ENCODE data around the gene P3H4.

The P3H4 gene

DNA sequence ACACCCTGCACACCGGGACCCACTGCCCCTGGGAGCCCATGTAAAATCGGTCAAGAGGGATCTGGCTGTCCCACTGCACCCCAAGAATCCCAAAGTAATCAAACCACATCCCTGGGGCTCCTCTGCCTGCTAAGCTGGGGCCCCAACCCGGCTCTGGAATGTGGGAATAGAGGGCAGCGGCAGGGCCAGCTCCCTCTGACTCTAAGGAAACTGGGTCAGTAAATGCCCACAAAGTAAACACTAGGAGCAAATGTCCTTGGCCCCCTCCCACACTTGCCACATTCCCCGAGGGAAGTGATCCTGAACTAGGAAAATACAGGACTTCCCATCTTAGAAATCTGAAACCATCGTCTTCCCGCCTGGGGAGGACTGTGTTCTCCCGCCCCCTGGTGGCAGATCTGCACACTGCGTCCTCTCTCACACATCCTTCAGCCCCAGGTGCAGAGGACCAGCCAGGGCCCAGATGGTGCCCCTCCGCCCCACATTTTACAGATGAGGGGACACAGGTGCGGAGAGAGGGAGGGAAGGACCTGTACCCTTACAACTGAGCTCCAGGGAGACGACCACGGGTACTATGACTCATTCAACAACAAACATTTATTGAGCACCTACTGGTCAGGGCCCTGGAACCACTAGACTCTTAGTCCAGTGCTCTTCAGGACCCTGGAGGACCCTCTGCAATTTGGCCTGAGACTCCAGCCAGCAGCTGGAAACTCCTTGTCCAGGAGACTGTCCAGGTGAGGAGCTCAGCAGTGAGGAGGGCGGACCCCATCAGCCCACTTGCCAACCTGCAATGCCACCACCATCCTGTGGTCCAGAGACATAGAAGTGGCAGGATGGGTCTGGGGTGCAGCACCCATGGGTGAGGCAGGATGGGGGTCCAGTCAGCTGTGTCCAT lies 10.1 kb downstream of the P3H4 start:
- TF ChIP-seq SP1 (IDR thresholded peaks at IDR 0.05), result no peak
- 0 out of 2 replicates have a peak, but pooled peaks have one; percentile 37 for TF ChIP-seq FOXM1 (IDR thresholded peaks at IDR 0.05; ENCODE audit: borderline replicate concordance)
- TF ChIP-seq, protein P1, sequence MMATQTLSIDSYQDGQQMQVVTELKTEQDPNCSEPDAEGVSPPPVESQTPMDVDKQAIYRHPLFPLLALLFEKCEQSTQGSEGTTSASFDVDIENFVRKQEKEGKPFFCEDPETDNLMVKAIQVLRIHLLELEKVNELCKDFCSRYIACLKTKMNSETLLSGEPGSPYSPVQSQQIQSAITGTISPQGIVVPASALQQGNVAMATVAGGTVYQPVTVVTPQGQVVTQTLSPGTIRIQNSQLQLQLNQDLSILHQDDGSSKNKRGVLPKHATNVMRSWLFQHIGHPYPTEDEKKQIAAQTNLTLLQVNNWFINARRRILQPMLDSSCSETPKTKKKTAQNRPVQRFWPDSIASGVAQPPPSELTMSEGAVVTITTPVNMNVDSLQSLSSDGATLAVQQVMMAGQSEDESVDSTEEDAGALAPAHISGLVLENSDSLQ (IDR thresholded peaks at IDR 0.05), result no peak
- no peak for TF ChIP-seq FOXA1 (IDR thresholded peaks at IDR 0.05)
- TF ChIP-seq LEF1 (IDR thresholded peaks at IDR 0.05; ENCODE audit: borderline replicate concordance), result no peak
- no peak for TF ChIP-seq ELF4 (IDR thresholded peaks at IDR 0.05)
- TF ChIP-seq BHLHE40 (IDR thresholded peaks at IDR 0.05; ENCODE audit: borderline replicate concordance), result no peak
- TF ChIP-seq ZNF384 (IDR thresholded peaks at IDR 0.05), result no peak
- TF ChIP-seq L3MBTL2 (conservative IDR thresholded peaks at IDR 0.05), result 0 out of 2 replicates have a peak, but pooled peaks have one; percentile 22
- TF ChIP-seq FOXK2 (IDR thresholded peaks at IDR 0.05), result no peak
- 0 out of 2 replicates have a peak, but pooled peaks have one; percentile 95 for TF ChIP-seq HDGF (IDR thresholded peaks at IDR 0.05; ENCODE audit: borderline replicate concordance)
- POLR2A ChIA-PET, result interaction anchor here (0.6 to 4.3 kb wide), 7 partner anchors 8 to 156 kb away, joined by 3 to 24 read pairs (median 6); partner anchors contain the start of genes FKBP10, JUP, KLHL11 and P3H4
- CTCF ChIA-PET, result interaction anchor here (0.6 to 3.2 kb wide), 19 partner anchors 10 to 112 kb away, joined by 3 to 28 read pairs (median 4); partner anchors contain the start of genes FKBP10, JUP and P3H4
- DNase-seq (ENCODE audit: extremely low spot score), result peak; percentile 88

DNA sequence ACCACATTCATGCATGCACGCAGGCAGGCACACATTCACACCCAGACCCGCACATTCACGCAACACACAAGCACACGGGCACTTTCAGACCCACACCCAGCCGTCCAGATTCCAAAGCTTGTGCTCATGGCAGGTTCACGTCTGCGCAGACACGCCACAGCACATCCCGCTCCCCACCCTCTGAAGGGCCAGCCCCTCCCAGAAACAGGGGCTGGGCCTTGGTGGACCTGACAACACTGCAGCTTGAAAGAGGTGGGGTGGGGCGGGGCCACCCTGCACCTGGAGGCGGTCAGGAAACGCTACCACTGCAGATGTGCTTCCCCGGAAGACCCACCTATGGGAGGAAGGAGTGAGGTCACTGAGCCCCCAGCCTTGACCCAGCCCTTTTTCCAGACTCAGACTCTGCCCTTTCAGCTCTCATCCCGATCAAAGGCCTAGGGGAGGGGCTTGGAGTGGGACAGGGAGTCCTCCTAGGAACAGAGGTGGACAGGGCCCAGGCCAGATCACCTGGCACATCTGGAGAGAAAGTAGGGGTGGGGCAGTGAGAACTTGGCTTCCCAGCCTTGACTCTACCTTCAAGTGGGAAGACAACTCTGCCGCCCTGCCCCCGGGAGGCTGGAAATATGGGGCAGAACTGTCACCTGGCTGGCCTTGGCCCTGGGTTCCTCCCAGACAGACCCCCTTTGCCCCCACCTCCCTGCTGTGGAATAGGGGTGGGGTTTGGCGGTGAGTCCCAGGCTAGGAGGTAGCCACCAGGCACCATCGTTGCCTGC lies 11.0 kb downstream of the P3H4 start:
- CTCF ChIA-PET, result interaction anchor here (0.6 to 3.2 kb wide), 15 partner anchors 10 to 105 kb away, joined by 3 to 28 read pairs (median 4); partner anchors contain the start of genes FKBP10, JUP and P3H4
- no peak for DNase-seq (ENCODE audit: extremely low spot score)
- TF ChIP-seq LEF1 (IDR thresholded peaks at IDR 0.05; ENCODE audit: borderline replicate concordance), result no peak
- no peak for TF ChIP-seq SP1 (IDR thresholded peaks at IDR 0.05)
- TF ChIP-seq FOXK2 (IDR thresholded peaks at IDR 0.05), result no peak
- no peak for TF ChIP-seq ZNF384 (IDR thresholded peaks at IDR 0.05)
- no peak for TF ChIP-seq FOXM1 (IDR thresholded peaks at IDR 0.05; ENCODE audit: borderline replicate concordance)
- POLR2A ChIA-PET, result interaction anchor here (0.7 to 4.3 kb wide), 8 partner anchors 8 to 112 kb away, joined by 4 to 24 read pairs (median 6); partner anchors contain the start of genes EIF1, FKBP10, JUP and KLHL11

DNA sequence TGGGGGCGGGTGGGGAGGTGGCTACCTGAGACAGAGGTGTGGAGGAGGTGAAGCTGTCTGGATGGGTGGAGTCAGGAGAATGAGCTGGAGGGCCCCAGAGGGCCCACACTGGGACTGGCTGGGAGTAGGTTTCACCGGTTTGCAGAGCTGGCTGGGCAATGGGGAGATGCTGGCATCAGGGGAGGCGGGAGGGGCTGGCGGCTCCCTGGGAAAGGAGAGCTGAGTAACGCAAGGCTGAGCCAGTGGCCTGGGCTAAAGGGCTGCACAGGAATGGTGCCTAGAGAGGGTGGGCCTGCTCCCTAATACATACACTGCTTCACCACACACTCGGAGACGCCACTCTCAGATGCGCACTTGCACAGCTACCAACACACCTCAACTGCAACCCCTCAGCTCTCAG lies 12.4 kb downstream of the P3H4 start:
- DNase-seq (ENCODE audit: extremely low spot score), result no peak
- ChIA-PET CTCF (interaction anchor here (0.6 to 3.2 kb wide), 5 partner anchors 11 to 62 kb away, joined by 3 to 28 read pairs (median 3); partner anchors contain the start of genes JUP and P3H4), POLR2A (interaction anchor here (1.2 to 4.3 kb wide), 5 partner anchors 13 to 111 kb away, joined by 4 to 23 read pairs (median 6); partner anchors contain the start of genes FKBP10, JUP and P3H4)
- no peak for TF ChIP-seq FOXM1 (IDR thresholded peaks at IDR 0.05; ENCODE audit: borderline replicate concordance)

DNA sequence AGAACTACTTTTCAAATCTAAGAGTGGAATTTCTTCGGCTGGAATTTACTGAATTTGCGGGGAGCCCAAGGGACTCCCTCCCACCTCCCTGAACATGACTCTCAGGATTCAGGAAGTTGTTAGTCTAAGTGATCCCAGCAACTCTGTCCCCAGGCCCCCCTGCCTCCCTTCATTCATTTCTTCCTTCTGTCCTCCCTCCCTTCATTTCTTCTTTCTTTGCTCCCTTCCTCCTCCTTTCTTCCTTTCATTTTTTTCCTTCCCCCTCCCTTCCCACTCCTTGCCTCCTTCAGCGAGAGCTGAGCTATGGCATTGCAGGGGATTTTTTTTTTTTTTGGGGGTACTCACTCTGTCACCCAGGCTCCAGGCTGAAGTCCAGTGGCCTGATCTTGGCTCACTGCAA lies 14.4 kb downstream of the P3H4 start:
- ChIA-PET CTCF (interaction anchor here (1.1 to 1.6 kb wide), 2 partner anchors 14 to 40 kb away, joined by 3 to 6 read pairs; partner anchors contain the start of gene P3H4), POLR2A (interaction anchor here (1.6 to 5.2 kb wide), 4 partner anchors 11 to 133 kb away, joined by 4 to 46 read pairs (median 33); partner anchors contain the start of genes EIF1 and JUP)
- DNase-seq (ENCODE audit: extremely low spot score), result no peak

DNA sequence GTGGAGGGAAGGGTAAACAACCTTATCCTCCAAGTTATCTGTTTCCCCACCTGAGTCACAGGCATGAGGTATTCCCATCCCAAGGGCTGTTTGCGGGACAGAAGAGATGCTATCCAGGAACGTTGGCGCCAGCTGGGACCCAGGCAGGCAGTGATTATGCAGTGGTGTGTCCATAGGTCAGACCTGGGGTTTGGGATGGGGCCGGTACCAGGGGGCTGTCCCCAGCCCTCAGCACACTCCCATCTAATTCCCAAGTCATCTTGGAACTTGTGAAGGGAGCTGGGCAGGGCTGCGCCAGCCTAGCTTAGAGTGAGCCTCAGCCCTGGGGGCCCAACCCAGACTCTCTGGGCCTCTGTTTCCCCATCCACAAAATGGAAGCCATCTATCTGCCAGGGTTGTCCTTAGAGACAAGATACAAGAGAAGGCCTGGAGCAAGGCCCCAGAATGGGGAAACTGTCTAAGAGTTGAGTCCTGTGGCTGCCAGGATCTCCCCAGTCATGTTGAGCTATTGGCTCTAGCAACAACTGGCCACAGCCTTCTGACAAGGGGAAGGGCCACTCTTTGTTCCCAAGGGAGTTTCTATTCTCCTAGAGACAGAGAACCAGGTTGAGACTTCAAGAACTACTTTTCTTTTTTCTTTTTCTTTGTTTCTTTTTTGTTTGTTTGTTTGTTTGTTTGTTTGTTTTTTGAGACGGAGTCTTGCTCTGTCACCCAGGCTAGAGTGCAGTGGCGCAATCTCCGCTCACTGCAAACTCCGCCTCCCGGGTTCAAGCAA lies 15.4 kb downstream of the P3H4 start:
- TF ChIP-seq FOXK2 (IDR thresholded peaks at IDR 0.05) (no peak), L3MBTL2 (conservative IDR thresholded peaks at IDR 0.05) (no peak), ELF4 (IDR thresholded peaks at IDR 0.05) (no peak), LEF1 (IDR thresholded peaks at IDR 0.05; ENCODE audit: borderline replicate concordance) (no peak), FOXA1 (IDR thresholded peaks at IDR 0.05) (no peak)
- ChIA-PET POLR2A (interaction anchor here (0.6 to 5.2 kb wide), 5 partner anchors 11 to 134 kb away, joined by 3 to 46 read pairs (median 4); partner anchors contain the start of genes EIF1 and JUP), CTCF (interaction anchor here (1.1 to 3.0 kb wide), 4 partner anchors 10 to 55 kb away, joined by 3 to 32 read pairs (median 4); partner anchors contain the start of genes JUP and P3H4)
- DNase-seq (ENCODE audit: extremely low spot score), result no peak

More for the DNA sequence above, 14.4 kb downstream of the P3H4 start:
- TF ChIP-seq ARNT (IDR thresholded peaks at IDR 0.05) (no peak), BHLHE40 (IDR thresholded peaks at IDR 0.05; ENCODE audit: borderline replicate concordance) (no peak)

DNA sequence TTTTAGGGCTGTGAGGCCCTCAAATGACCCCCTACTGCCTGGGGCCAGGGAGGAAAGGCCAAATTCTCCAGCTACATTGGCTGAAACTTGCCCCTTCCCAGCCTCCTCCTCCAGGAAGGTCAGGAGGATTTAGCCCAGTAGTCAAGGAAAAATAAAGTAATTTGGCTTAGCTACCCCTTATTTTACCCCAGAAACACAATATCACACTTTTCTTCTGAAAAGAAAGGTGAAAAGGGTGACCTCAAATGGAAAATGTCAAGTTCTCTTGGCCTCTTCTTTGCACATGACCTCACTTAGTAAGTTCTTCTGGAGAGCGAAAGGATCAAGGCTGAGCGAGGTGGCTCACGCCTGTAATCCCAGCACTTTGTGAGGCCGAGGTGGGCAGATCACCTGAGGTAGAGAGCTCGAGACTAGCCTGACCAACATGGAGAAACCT lies 17.2 kb downstream of the P3H4 start:
- no peak for TF ChIP-seq ELF4 (IDR thresholded peaks at IDR 0.05)
- no peak for TF ChIP-seq SUZ12 (IDR thresholded peaks at IDR 0.05)
- TF ChIP-seq L3MBTL2 (conservative IDR thresholded peaks at IDR 0.05), result no peak
- no peak for TF ChIP-seq NFRKB (IDR thresholded peaks at IDR 0.05)
- no peak for TF ChIP-seq TARDBP (IDR thresholded peaks at IDR 0.05)
- TF ChIP-seq HDGF (IDR thresholded peaks at IDR 0.05; ENCODE audit: borderline replicate concordance), result no peak
- CTCF ChIA-PET, result interaction anchor here (0.7 to 3.0 kb wide), 6 partner anchors 9 to 105 kb away, joined by 3 to 32 read pairs (median 6); partner anchors contain the start of gene JUP
- no peak for DNase-seq (ENCODE audit: extremely low spot score)
- POLR2A ChIA-PET, result interaction anchor here (0.7 to 5.2 kb wide), 8 partner anchors 9 to 136 kb away, joined by 3 to 46 read pairs (median 6); partner anchors contain the start of genes EIF1, FKBP10, JUP and ODAD4

Data from HEK293T (cell line).